GM18520 (cell line): ENCODE data around the gene MED20.

Experiments used
- ATAC-seq: cut with Tn5 transposase; IDR thresholded peaks from one replicate; pipeline ENCODE4 v1.9.1; 2021; ENCODE audit not compliant: unreplicated experiment

Gene MED20

DNA sequence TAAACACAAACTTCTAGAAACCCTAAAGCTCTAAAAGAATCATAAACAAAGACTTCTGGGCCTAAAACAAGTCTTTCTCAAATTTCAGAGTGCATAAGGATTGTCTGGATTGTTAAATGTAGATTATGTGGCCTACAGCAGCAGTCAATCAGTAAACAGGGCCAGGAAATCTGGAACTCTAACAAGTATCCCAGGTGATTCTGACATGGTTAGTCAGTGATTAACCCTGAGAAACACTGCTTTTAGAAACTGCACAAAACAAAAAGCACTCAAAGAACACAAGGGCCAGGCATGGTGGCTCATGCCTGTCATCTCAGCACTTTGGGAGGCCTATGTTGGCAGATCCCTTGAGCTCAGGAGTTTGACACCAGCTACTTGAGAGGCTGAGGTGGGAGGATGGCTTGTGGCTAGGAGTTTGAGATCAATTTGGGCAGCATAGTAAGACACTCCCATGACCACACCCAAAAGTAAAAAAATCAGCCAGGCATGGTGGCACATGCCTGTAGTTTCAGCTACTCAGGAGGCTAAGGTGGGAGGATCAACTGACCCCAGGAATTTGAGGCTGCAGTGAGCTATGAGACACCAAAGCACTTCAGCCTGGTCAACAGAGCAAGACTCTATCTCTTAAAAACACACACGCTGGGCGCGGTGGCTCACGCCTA lies 5.9 kb downstream of the MED20 start:
- ATAC-seq, result no peak

DNA sequence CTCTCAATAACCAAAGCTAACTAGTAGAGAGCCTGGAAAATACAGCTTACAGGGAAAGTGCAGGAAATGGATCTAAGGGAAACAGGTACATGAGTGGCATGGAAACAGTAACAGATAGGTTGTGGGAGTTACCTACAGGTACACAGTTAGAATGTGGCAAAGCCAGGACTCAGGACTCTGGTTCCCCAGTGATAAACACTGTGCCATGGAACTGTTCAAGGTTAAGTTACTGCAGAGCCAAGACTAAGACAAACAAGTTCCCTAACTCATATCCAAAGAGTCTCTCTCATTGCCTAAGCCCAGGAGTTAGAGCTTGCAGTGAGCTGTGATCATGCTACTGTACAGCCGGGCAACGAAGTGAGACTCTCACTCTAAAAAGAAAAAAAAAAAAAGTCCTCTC lies 6.6 kb downstream of the MED20 start:
- ATAC-seq, result no peak

DNA sequence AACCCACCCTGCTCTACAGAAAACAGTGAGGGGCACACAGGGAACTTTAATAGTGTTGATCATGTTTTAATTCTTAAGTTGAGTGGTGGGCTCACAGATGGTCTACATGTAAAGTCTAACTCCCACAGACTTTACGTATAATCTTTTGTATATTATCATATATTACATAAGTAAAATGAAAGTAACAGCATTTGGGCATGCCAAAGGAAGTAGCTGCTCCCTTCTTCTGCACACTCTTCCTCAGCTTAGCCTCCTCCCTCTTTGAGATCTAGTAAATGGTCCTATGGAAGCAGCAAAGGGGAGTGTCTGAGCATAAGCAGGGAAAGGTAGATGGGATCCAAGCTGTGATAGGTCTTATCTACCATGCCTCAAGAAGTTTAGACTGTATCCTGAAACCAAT lies 11.2 kb downstream of the MED20 start:
- no peak for ATAC-seq

DNA sequence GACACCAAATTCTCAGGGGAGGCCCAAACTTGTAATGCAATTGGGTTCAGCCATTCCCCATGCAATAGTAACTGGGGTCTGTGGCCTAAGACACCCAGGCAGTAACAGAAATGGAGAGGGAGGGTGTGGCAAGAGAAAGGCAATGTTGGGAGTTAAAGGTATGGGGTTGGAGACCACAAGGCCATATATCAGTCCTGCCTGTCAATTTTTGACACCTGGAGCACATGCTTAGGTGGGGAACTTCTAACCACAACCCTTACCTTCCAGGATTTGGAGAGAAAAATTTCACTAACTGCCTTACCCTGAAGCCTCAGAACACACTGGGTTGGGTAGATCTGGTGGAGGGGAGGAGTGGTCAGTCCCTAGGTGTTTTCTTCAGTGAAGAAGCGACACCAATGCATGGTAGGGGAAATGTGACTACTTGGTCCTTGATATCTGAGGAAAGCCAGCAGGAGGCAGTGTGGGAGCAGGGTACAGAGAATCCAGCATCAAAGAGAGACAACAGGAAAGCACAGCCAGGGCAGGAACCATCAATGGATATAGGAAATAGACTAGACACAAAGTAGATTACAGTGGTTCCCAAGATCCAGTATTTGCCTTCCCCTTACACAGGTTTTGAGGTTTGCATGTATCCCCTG lies 18.9 kb downstream of the MED20 start:
- ATAC-seq, result no peak

DNA sequence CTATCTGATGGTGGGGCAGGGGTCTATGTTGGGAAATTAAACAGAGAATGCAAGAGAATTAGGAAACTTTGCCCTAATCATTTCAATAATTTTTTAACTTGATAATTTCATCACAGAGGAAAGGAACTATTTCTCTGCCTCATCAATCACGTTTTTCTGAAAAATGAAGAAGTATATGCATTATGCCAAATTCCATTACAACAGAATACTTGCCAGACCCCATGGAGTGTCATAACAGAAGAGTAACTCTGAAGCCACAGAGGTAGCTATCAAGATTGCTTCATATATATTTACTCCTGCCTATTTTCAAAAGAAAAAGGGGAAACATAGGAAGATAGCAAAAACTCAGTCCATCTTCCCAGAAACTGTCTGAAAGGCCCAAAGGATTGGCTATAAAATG lies 20.1 kb downstream of the MED20 start:
- ATAC-seq, result no peak

DNA sequence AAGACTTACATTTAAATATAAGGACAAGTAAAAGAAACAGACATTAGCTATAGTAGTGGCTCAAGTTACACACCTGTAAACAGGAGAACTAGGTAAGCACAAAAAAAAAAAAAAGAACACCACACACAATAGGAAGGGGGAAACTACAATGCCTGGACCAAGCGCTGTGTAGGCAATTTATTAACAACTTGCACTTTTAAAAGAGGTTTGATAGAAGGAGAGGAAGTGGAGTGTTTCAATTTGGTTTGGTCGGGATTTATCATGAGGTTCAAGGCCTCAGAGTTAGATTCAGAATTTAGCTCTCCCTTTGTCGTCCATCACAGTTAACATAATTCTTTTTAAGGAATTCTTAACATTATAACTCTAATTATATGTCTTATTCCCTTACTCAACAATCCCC lies 24.7 kb downstream of the MED20 start:
- no peak for ATAC-seq

DNA sequence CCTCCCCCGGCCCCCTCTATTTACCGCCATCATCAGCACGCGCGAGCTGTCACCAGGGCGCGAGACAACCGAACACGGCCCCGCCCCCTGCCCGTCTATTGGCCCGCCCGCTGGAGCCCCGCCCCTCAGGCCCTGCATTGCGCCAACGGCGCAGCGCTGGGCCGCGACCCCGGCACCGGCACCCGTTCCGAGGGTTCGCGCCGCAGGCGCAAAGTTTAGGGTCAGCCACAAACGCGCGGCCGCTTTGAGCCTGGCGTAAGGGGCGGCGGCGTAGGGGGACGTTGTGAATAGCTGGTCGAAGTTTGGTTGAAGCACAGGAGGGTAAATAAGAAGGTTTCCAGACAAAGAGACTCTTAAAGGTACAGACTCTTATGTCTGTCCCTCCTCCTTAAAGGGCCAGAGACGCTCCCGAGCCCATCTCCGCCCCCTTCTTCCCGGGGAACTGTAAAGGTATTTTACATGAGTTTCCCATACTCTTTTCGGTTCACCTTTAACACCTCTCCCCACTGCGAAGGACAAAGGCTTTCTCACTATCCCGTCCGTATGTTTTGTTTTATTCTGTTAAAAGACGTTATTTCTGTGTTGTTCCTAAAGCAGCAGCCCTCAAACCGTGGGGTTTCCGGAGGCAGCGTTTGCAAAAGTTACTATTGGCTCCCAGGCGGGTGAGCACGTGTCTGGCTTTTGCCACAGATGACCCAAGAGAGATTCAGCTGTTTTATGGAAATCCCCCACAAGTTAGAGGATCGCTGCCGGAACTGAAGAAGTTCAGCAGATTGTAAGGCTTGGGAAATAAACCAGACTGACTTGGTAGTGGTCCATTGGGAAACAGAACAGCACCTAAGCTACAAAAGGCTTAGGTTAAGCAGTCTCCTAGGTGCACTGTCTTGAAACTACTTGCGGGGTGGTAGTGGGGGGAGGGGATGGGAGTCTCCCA lies 25.4 kb downstream of the MED20 start, which contains the start of gene USP49:
USP49 (minus strand) TSS at position 76 of the 934 bp plus-strand sequence. CDS start 88,392 bp downstream, outside the sequence.
- peak; percentile 68 for ATAC-seq

DNA sequence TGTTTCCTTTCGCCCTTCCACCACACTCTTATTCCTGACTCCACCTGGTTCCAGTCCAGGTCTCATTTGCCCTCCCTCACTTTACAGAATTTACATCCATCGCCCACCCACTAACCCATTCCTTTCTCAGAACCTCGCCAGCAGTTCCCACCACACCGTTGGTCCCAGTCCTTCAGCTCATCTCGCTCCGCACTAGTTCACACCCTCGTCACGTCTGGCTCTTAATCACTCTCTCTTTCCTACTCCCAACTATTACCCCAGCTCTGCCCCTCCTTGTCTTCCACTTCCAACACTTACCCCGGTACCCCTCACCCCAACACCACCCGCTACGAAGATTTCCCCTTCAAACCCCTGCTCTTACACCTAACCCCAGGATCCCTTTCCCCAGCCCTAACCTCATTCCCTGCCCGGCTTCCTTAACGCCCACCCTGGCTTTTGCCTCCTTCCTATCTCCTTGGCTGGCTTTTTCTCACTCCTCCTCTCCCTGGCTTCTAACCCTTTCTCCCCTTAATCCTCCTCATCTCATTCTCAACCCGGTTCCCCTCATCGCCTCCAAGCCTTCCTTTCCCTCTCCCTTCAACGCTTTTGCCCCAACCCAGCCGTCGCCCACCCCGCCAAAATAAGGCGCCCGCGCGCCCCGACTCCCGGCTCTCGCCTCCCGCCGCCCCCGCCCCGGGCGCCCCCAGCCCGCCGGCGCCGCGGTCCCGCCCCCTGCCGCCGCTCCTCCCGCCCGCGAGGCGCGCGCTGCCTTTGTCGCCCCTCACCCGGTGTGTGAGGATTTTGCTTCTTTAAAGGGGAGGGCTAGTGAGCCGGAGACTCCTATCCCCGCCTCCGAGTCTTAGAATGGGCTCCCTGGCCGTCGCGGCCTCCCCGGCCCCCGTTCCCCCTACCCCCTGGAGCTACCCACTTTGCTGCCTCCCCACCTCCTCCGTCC lies 26.3 kb downstream of the MED20 start:
- ATAC-seq, result no peak

DNA sequence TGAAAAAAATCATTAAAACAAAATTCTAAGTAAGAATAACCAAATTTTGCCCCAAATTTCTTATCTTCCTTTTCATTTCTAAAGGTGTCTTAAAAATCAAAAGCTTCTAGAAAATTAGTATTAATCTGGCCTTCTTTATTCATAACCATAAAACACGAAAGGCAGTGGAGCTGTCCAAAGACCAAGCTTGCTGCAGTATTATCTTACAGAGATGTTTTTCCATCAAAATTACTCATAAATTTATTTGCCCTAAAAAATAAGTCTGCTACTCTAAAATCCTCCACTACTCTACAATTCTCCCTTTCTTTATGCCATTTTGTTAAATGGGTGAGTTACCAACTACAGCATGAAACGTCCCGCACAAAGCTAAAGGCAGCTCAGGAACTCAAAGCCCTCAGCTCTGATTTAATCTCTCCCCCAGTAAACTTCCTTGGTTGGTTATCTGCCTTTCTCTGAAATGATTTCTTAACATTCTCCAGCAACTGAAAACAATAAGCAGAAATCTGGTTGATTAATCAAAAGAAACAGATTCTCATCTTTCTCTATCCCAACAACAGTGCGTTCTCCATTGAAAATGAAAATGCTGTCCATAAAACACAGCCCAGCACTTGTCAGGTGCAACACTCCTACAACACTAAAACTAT lies 27.9 kb downstream of the MED20 start:
- ATAC-seq, result no peak

DNA sequence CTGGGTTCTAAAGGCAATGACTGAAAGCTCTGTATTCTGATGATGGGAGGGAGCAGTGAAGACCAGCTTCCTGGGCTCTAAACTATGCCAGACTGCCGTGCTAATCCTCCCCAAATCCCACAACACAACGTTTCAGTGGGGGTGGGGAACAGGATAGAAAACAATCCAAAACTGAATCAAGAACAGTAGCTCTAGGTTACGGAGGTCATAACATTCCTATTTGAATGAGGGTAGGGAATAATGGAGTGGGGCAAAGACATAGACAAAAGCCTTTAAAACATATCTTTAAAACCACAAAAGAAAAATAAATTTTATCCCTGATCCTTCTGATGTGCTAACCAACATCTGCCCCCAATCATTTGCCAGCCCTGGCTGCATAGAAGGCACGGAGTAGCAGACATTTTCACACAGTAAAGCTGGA lies 33.6 kb downstream of the MED20 start:
- ATAC-seq, result no peak

DNA sequence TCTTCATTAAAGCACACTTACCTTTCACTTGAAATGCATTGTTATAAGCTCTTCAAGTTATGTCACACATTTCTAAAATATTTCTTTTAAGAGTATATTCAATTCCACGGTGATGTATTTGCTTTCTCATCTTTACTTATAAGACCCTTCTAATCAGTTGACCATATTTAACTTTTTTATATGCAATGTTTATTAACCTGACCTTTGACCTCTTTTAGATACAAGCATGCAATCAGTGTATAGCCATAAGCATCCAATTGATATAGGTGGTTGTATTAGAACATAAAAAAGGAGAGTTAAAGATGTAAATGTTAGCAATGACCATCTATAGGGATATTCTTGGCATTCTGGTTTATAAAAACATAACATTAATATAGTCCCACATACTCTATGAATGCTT lies 35.0 kb downstream of the MED20 start:
- ATAC-seq, result no peak

DNA sequence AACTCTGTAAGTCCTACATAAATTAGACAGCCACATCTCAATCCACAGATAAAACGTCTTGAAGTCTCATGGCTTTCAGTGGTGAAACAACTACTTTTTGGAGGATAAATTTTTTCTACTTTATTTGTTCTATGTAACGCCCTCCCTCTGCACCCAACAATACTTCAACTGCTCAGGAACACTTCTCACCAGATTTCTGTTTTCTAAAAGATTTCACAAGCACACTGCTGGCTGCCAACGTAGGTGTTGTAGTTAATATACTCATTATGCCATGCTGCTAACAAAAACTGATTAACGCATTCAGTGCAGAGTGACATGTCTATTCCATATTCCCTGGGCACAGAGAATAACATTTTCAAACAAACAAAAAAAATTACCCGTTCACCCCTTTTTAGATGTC lies 36.0 kb downstream of the MED20 start:
- ATAC-seq, result no peak

DNA sequence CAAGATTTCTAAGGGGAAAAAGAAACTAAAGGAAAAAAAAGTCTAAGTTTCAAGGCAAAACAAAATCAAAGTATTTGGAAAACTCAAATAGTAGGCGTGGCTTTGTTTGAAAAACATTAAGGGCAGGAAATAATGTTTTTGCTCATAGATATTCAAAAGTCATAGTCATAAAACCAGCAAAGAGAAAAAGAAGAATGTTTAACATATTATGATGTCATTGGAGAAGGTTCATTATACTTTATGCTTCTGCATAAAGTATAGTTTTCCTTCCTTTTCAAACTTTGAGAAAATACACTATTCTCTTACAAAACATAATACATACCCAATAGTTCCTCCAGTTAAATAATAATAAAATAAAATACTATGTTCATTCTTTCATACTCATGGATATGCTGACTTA lies 39.4 kb downstream of the MED20 start:
- ATAC-seq, result no peak

DNA sequence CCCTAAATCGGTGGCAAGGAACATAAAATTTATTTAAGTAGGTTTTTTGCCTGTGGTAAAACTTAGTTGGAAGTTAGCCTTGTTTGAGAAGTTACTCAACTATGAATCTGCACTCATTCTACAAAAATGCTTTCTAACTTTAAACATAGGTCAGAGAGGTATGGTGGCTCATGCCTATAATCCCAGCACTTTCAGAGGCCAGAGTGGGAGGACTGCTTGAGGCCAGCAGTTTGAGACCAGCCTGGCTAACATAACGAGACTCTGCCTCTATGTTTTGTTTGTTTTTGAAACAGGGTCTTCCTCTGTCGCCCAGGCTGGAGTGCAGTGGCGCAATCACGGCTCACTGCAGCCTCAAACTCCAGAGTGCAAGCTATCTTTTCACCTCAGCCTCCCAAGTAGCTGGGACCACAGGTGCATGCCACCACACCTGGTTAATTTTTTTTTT lies 42.0 kb downstream of the MED20 start:
- no peak for ATAC-seq

DNA sequence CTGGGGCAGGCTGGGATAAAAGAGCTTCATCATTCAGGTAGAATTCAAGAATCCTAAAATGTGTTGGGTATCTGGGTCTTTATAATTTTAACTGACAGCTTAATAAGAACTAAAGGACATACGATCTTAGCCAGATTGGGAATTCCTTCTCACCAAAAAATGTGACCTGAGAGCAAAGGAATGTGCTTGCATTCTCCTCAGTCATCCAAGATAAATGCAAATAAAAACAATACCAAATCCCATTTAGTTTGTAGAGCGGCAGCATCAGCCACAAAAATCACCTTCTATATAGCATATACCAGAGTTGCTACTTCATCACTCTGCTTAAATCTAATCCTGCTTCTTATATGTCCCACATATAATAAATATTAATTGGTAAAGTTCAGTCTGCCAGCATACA lies 42.7 kb downstream of the MED20 start:
- ATAC-seq, result no peak

DNA sequence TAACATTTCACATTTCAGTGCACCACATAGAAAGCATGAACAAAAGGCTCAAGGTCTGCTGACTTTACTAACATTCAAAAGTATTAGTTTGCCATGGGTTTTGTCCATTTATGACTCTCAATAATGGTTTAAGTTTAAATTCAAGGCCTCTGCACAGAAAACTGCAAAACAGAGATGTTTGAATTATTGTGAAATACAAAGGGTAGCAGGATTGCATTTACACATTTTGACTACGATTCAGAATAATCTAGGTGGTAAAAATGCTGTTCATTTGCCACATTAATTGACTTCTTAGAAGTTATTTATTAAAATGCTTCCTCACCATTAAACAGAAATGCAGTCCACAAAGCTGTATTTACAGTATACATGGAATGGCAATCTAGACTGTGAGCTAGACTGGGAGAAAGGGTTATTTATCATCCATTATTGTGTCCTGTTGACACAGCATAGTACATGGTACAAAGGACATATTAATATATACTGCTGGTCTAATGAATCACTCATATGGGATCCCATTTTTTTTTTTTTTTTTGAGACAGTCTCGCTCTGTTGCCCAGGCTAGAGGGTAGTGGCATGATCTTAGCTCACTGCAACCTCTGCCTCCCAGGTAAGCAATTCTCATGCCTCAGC lies 43.8 kb downstream of the MED20 start:
- no peak for ATAC-seq

DNA sequence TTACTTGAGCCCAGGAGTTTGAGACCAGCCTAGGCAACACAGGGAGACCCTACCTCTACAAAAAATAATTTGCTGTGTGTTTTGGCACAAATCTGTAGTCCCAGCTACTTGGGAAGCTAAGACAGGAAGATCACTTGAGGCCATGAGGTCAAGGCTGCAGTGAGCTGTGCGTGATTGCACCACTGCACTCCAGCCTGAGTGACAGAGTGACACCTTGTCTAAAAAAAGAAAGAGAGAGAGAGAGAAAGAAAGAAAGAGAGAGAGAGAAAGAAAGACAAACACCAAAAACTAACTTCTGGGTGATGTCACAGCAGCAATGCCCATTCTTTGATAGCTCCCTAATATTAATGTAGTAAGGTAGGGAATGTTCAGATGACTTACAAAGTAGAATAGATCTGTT lies 46.2 kb downstream of the MED20 start:
- ATAC-seq, result no peak

DNA sequence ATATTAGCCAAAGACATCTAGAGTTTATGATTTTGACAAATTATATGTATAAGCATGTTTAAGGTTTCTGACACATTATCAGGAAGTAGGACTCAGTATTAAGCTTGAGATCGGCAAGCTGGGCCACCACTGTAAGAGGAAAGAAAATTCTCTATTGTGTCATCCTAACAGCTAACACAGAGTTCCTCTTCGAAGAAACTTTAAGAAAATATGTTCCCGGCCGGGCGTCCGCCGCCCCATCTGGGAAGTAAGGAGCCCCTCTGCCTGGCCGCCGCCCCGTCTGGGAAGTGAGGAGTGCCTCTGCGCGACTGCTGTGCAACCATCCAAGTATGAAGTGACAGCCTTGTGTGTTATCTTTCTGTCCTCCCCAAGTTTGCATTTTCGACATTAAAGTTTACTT lies 48.8 kb downstream of the MED20 start:
- ATAC-seq, result no peak

DNA sequence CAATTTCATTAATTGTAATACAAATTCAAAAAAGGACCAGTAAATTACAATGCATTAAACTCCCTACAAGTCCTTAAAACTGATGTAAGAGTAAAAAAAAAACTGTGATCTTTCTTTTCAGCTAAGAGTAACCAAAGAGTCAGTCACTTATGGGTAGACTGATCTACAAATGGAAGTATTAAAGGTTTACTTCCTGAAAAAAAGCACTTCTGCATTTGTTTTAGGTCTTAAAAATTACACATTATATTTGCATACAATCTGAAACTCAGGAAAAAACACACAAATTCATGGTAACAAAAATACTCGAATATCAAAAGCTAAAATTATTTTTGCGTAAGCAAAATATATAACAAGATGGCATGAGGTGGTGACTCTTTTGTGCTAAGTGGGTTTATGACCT lies 49.2 kb downstream of the MED20 start:
- no peak for ATAC-seq

DNA sequence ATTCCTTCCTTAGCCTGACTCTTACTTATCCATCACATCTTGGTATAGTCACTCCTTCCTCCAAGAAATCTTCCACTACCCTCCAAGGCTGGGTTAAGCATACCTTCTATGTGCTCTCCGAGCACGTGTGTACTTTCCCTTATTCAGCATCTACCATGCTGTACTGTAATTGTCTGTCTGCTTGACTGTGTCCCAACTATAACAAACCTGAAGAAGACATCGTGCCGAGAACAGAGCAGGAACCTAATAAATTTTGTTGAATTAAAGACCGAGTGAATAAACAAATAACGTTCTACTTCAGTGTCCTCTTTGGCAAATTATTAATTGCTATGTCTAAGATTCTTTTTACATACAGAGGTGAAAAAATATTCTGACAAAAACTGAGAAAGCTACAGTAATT lies 61.6 kb downstream of the MED20 start:
- no peak for ATAC-seq
